Femur (tissue), 1 donor: Measurements from ENCODE around the gene FZR1.

Source experiments
- DNase-seq: peaks from one replicate; pipeline ENCODE4 v3.0.0-alpha.2; 2017

FZR1 gene

GRCh38 chr19:3533033-3533432, 26.9 kb downstream of the FZR1 start:
- no peak for DNase-seq

GRCh38 chr19:3533563-3534216, 27.6 kb downstream of the FZR1 start:
- DNase-seq, result no peak

GRCh38 chr19:3534375-3535234, 28.5 kb downstream of the FZR1 start:
- no peak for DNase-seq

- DNase-seq, result no peak
Observed at GRCh38 chr19:3535235-3535535, 29.1 kb downstream of the FZR1 start.

- no peak for DNase-seq
Observed at GRCh38 chr19:3535563-3535965, 29.5 kb downstream of the FZR1 start.

GRCh38 chr19:3535981-3536380, 29.9 kb downstream of the FZR1 start:
- no peak for DNase-seq

GRCh38 chr19:3536429-3537100, 30.5 kb downstream of the FZR1 start:
- DNase-seq, result peak; percentile 85

- no peak for DNase-seq
Observed at GRCh38 chr19:3537101-3537437, 31.0 kb downstream of the FZR1 start.

GRCh38 chr19:3537438-3538240, 31.5 kb downstream of the FZR1 start:
- DNase-seq, result no peak

- no peak for DNase-seq
Observed at GRCh38 chr19:3538258-3538929, 32.3 kb downstream of the FZR1 start.

GRCh38 chr19:3538965-3539755, 33.0 kb downstream of the FZR1 start, which contains the start of gene TEKTIP1:
Gene TEKTIP1, plus strand, starts transcription at chr19:3539174. Its CDS starts 4 bp downstream, at chr19:3539178.
- DNase-seq, result peak; percentile 60

- DNase-seq, result no peak
Observed at GRCh38 chr19:3539756-3540118, 33.6 kb downstream of the FZR1 start.

GRCh38 chr19:3543150-3544057, 37.3 kb downstream of the FZR1 start:
- no peak for DNase-seq

- no peak for DNase-seq
Observed at GRCh38 chr19:3544058-3544376, 37.9 kb downstream of the FZR1 start.

GRCh38 chr19:3544742-3545668, 38.9 kb downstream of the FZR1 start:
- peak; percentile 69 for DNase-seq

GRCh38 chr19:3545669-3546034, 39.5 kb downstream of the FZR1 start:
- DNase-seq, result no peak

- DNase-seq, result no peak
Observed at GRCh38 chr19:3546119-3546518, 40.0 kb downstream of the FZR1 start.

- DNase-seq, result no peak
Observed at GRCh38 chr19:3547301-3547731, 41.2 kb downstream of the FZR1 start.

GRCh38 chr19:3547767-3548282, 41.7 kb downstream of the FZR1 start:
- DNase-seq, result no peak
